GM21367 (cell line): ENCODE measurements around the gene SLC23A2.
"Not testable (repeated sequence)": the region's sequence is repeated elsewhere in the genome, so short reads cannot be mapped to it uniquely, and the experiment has no call there.

Experiments
- ATAC-seq: cut with Tn5 transposase; IDR thresholded peaks from one replicate; pipeline ENCODE4 v1.9.1; 2021; ENCODE audit not compliant: unreplicated experiment

SLC23A2 gene

DNA sequence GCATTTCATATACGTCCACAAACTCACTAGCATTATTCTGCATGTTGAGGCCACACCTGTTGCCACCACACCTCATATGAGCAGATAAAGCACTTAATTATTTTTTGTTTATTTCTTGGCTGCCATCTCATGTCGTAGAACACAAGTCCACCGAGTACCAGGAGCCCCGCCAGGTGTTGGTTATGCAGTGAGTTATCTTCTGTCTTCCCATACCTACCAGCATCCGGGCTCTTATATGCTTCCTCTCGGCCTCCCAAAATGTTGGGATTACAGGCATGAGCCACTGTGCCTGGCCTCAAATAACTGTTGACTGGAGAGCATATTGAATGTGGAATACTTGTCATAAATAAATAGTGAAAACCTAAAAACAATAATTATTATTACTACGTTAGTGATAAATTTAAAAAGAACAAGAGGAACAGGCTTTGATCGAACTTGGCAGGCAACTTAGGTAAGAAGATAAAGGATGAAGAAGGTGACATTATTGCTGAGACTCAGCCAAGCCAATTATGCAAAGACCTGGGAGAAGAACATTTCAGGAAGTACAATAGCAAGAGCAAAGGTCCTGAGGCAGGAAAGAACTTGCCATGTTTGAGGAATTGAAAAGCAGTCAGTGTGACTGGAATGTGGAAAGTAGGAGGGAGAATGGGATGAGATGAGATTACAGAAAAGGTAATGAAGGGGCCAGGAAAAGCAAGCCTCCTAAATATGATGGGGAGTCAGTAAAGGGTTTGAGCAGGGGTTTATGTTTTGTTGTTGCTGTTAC, 12.6 kb upstream of the SLC23A2 start:
- no peak for ATAC-seq

DNA sequence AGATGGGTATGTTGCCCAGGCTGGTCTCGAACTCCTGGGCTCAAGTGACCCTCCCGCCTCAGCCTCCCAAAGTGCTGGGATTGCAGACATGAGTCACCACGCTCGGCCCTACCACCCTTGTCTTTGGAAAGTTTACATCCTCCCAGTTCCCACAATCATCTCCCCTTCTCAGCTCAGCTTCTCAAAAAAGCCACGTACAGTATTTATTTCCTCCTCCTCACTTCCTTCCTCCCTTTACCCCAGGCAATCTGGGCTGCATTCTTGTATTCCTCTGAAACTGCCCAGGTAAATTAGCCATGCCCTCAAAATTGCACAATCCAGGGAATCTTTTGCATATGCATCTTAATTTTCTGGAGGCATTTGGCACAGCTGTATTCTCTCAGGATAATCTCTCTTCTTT, 7.4 kb upstream of the SLC23A2 start:
- no peak for ATAC-seq

DNA sequence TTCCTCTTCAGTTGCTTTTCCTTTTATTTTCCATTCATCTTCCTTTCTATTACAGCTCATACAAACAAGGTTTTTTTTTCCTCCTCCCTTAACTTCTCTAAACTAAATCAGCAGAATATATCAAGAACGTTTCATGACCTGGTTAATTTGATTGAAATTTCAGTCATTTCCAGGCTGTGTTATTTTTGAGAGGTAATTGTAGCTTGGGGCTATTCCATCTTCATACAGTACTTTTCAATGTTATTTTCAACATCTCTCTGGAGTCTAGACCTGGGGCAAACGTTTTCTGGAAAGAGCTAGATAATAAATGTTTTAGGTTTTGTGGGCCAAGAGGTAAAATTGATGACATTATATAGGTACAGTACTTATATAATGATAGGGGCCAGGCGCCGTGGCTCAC, 4.0 kb upstream of the SLC23A2 start:
- no peak for ATAC-seq

DNA sequence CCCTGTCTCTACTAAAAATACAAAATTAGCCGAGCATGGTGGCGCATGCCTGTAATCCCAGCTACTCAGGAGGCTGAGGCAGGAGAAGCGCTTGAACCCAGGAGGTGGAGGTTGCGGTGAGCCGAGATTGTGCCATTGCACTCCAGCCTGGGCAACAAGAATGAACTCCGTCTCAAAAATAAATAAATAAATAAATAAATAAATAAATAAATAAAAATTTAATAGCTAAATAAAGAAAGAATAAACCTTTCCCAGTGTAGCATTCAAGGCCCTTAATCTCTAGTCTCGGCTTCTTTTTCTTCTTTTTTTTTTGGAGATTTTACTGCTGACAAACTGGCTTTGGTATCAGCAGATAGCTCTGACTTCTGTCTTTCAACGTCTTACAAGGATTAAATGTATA, 3.5 kb upstream of the SLC23A2 start:
- not testable (repeated sequence) for ATAC-seq

DNA sequence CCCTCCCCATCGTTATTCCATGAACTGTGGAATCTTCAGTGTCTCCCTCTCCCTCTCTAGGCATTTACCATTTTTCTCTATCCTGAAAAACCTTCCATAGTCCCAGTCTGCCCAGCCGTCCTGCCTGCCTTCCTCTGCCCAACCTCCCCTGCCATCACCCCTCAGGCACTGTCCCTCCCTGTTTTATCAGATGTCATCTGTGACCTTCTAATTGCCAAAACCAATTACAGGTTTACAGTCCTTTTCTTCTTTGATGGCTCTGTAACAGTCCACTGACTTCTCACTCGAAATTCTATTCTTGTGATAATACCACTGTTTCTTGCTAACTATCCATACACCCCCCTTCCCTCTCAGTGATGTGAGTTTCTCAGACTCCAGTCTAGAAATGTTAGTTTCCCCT, 2.3 kb upstream of the SLC23A2 start:
- ATAC-seq, result no peak

DNA sequence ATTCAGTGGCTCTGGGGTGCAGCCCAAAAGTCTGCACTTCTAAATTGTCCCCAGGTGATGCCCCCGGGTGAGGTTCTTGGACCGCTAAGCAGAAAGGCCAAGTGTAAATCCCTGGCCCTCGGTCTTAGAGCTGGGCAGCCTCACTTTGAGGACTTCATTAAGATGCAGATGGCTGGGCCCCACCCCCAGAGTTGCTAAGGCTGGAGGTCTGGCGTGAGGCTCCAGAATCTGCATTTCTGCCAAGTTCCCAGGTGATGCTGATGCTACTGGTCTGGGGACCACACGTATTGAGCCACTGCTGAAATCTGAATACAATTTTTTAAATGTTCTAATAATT, 735 bp upstream of the SLC23A2 start:
- ATAC-seq, result no peak

DNA sequence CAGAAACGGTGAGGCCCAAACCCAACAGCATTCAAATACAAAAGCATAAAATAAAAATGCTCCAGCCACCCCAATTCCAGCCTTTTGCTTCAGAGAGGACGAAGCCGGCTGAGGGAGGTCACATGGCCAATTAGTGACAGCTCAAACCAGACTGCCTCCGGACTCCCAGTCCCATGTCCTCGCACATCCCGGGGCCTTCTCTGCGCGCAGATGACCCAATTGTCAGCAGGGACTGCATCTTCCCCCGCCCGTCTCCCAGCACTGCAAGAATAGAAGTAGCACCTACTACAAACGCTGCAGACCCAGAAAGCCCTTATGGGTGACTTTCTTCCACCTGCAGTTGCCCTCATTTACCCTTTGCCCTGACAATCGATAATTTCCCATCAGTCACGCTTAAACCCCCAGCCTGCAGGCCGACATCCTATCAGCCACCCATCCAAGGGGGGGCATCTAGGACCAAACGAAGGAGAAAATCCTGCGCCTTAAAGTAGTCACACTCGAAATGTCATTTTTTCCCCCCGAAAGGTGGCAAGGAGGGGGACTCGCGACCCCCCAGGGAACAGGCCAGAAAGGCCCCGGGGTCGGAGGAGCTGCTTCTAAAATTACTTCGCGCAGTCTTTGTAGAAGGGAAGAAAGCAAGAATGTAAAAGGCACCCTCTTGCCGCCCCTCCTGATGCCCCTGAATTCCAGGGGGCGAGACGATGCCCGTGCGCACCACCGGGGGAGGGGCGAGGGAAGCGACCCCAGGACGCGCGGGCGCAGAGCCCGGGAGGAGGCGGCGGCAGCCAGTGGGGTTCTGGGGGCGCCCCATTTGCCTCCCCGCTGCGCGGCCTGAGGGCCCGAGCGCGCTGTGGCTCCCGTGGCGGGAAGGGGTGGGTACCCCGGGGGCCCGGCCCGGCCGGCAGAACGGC, 792 bp downstream of the SLC23A2 start:
- no peak for ATAC-seq

DNA sequence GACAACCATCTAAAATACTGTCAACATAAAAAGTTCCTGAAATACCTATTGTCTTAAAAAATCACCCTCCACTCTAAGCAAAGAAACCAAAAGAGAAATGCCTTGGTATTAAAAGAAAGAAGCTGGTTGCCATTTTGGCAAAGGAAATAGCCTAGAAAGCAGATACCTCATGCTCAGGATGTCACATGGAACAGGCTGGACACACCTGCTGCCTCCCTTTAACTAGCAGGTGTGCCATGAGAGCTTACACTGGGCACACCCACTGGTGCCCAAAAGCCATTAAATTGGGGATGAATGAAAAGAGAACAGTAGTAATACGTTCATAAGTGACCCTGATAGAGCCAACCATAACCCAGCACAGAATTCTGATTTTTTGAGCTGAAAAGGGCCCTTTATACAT, 1.5 kb downstream of the SLC23A2 start:
- no peak for ATAC-seq

DNA sequence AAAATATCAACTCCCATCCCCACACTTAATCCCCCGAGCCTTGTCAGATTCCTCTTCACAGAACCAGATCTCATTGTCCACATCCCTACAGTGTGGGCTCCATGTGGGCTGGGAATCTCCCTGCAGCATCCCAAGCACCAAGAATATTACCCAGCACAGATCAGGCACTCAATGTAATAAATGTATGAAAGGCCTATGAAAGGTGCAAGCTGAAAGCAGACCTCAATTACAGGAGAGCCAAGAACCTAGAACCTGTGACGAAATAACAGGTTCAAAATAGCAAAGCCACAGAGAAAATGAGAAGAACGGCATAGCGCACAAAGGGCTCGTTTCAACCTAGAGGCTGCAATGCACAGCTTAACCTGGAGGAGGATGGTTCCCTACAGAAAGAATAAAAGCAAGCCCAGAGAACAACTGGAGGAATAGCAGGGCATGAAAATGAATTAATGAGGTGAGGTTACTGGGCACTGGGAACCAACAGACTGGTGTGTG, 3.1 kb downstream of the SLC23A2 start:
- no peak for ATAC-seq

DNA sequence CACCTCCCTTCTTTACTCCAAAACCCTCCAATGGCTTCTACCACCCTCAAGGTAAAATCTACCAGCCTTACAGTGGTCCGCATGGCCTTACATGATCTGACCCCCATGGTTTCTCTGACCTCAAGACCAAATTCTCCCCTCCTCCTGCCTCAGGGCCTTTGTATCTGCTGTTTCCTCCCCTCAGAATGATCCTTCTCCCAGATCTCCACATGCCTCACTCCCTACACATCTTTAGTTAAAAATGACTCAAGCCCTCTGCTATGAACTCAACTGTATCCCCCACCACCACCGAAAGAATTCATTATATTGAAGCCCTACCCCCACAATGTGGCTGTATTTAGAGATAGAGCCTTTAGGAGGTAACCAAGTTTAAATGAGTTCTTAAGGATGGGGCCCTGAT, 4.1 kb downstream of the SLC23A2 start:
- no peak for ATAC-seq

DNA sequence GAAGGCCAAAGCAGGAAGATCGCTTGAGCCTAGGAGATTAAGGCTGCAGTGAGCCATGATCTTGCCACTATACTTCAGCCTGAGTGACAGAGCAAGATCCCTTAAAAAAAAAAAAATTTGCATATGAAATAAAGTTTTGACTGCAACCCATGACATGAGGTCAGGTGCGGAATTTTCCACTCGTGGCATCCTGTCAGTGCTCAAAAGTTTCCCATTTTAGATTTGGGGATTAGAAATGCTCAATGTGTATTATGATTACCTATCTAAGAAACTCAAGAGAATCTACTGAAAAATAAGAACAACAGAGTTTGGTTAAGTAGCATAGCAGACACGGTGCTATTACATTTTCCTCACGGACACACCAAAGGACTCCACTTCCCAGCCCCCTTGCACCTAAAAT, 11.7 kb downstream of the SLC23A2 start:
- peak; percentile 56 for ATAC-seq

DNA sequence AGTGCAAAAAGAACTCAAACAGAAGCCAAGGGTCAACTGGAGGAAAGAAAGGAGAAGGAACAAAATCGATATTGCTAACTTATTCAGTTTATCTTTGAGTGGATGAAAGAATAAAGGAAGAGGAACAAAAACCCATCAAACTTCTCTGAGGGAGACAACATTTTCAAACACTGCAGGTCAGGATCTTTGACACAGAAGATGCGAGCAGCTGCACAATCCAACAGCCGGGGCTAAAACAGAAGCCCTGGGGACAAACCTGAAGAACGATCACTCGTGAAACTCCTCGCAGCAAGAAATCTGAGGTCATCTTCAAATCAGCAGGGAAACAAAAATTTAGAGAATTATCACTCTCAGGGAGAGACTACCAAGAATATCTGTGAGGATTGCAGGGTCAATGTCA, 14.2 kb downstream of the SLC23A2 start:
- no peak for ATAC-seq

DNA sequence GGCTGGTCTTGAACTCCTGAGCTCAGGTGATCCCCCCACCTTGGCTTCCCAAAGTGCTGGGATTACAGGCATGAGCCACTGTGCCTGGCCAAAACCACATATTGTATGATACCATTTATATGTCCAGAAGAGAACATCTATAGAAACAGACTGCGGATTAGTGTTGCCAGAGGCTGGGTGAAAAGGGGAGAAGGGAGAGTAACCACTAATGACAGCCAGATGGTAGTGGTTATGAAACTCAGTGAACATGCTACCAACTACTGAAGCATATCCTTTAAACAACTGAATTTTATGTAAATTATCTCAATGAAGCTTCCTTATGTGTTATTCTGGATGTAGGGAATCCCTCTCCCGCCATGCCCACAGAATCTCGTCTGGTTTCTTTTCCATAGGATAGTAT, 15.7 kb downstream of the SLC23A2 start:
- no peak for ATAC-seq

DNA sequence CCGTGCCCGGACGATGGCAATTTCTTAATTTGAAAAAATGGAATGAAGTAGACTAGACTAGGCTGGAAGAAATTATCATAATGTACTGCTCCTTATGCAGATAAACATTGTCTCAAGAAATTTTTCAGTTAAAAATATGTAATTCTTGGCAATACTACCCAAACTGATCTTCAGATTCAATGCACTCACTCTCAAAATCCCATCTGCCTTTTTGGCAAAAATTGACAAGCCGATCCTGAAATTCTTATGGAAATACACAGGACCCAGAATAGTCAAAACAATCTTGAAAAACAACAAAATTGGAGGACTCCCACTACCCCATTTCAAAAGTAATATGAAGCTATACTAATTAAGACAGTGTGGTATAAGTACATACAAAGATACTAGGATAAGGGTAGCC, 19.0 kb downstream of the SLC23A2 start:
- no peak for ATAC-seq

DNA sequence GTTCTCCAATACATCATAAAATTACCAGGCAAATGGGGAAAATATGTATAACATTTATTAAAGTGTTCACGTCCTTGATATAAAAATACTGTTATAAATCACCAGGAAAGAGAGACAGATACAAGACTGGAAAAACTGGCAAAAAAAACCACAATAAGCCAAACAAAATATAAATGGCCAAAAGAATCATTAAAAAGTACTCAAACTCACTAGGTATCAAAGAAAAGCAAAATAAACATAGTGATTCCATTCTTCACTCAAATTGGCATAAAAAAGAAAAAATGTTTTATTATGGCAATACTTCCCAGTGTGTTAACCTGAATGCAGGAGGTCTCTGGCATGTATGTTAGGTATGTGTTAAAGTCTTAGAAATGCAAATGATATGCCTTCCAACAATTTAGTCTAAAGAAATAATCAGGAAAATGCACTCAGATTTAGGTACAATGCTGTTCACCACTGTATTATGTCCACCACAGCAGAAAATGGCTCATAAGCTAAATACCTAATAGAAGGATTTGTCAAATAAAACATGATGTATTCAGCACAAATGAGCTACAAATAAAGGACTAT, 21.4 kb downstream of the SLC23A2 start:
- ATAC-seq, result no peak

DNA sequence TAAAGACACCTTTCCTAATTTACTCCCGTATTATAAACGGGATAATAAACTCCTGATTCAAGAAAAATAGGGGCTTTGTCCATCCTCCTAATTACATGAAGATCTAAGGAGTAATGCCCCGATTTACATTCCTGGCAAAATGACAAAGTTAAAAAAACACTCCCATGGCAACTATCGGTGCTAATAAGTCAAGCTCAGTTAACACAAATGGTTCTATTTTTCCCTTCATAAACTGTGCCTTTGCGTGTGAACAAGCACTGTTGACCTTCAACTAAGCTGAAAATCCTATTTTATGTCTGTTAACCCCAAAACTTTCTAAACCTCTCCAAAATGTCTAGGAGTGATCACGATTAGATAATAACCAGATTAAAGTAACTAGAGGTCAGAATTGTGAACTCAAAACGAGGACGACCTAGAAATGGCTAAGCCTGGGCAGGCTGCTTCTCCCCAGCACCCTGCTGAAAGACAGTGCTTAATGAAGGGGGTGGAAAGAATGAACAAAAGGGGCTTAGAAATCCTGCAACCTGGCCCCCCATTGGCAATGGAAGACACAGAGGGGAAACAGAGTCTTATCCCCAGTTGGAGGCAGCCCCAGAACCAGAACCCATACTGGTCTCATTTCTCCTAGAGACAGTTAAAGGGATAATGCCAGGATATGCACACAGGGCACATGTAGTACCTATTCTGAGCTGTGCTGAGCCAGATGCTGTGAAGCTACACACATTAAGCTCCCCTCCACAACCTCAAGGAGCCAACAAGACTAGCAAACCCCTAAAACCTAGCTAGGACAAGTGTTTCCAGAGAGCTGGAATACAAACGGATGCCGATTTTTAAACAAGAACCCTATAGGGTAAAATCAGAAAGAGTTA, 23.0 kb downstream of the SLC23A2 start:
- no peak for ATAC-seq

DNA sequence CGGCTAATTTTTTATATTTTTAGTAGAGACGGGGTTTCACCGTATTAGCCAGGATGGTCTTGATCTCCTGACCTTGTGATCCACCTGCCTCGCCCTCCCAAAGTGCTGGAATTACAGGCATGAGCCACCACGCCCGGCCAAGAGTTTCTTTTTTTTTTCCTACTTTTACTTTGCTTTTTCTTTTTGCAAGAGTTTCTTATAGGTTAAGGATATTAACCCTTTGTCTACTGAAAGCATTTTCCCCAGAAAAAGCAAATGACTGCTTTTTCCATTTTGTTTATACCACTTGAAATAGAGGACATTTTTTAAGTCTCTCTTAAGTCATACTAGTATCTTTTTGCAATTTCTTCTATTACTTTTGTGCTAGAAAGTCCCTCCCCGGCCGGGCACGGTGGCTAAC, 25.3 kb downstream of the SLC23A2 start:
- ATAC-seq, result not testable (repeated sequence)

DNA sequence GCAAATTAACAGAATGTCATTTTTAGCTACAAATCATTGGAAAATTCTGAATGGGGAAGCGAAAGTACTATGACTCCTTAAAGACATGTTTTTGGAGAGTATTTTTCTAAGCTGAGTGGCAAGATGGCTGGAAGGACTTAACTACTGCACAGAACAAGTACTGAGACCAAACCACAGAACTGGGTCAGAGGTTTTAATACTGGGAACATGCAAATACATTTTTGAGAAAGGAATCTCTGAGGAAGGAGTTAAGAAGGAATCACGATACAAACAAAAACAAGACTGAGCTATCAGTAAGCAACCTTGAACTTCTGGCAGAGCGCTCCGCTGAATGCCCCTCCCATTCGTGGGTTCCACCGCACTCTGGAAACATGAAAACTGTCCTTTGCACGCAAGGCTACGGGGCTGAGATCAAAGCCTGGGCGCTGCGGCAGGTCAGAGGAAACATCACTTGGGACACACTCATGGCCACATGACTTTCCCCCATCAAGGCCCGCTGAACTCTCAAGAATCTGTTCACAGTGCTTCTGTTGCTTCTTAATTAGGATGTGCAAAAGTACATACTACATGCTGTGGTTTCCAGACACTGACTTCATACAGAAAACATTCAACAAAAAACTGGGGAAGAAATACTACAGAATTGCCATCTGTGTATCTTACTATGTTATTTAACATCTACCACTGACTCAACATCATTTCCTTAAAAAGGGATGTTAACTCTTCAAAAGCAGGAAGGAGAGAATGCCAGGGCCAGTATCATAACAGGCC, 27.8 kb downstream of the SLC23A2 start:
- ATAC-seq, result peak; percentile 87

DNA sequence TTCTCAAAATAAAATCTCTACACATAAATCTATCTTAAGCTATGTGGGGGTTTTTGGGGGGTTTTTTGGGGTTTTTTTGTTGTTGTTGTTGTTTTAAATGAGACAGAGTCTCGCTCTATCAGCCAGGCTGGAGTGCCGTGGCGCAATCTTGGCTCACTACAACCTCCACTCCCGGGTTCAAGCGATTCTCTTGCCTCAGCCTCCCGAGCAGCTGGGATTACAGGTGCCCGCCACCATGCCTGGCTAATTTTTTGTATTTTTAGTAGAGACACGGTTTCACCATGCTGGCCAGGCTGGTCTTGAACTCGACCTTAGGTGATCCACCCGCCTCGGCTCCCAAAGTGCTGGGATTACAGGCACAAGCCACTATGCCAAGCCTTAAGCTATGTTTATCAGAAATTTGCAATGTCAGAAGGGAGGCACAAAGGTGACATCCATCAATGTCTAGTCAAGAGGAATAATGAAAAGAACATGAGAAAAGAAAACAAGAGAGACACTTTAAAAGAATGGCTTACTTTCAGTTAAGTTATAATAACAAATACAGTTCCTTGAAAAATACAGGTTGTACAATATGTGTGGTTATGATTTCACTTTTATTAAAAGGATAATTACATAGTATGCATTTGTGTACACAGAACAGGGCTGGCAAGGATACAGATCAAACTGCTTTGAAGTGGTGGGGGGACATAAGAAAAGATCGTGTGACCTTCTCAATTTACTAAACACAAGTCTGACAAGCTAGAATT, 28.6 kb downstream of the SLC23A2 start:
- ATAC-seq, result no peak

DNA sequence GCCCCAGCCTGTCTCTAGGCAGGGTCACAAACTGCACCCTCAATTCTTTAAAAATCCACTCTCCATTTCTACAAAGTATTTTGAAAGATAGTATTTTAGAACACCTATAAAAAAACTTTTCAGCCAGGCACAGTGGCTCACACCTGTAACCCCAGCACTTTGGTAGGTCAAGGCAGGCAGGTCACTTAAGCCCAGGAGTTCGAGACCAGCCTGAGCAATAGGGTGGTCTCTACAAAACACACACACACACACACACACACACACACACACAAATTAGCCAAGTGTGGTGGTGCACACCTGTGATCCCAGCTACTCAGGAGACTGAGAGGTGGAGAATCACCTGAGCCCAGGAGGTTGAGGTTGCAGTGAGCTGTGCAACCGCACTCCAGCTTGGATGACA, 30.2 kb downstream of the SLC23A2 start:
- no peak for ATAC-seq
